Retinal pigment epithelial cell (primary cell): ENCODE results near the gene SHISA2.

Experiments
- DNase-seq: peaks from one replicate; pipeline ENCODE4 v3.0.0-alpha.2; 2010; ENCODE audit warnings: low read depth
- H3K4me3 ChIP-seq: 2 replicates; pipeline ENCODE4 v1.5.1; 2011; ENCODE audit warnings: mild to moderate bottlenecking, low read length, control low read depth, moderate library complexity
- CTCF ChIP-seq: conservative IDR thresholded peaks from 2 replicates; pipeline ENCODE4 v1.5.1; 2011; ENCODE audit warnings: low read depth, low read length, control low read depth, inconsistent platforms

SHISA2 gene

GRCh38 chr13:26010487-26011207 lies 41.2 kb downstream of the SHISA2 start:
- DNase-seq: no peak
- no peak overlapping the region for H3K4me3 ChIP-seq
- no peak for TF ChIP-seq CTCF

- H3K4me3 ChIP-seq: no peak overlapping the region
- no peak for TF ChIP-seq CTCF
- DNase-seq: no peak
Measured at GRCh38 chr13:26007261-26008125, 44.3 kb downstream of the SHISA2 start.
